Loucy (cell line): ENCODE measurements around the gene SGMS1.

Source experiments
- H2AFZ ChIP-seq: fragments of 200-600 bp; sonication (generic); 2 replicates; pipeline ENCODE4 v1.6.0; 2016; ENCODE audit warnings: antibody characterized with exemption, mild to moderate bottlenecking, low read length, moderate library complexity
- H3F3A ChIP-seq: fragments of 200-600 bp; 2 replicates; pipeline ENCODE4 v1.6.0; 2016; ENCODE audit warnings: antibody characterized with exemption, low read depth, mild to moderate bottlenecking
- H3K27me3 ChIP-seq: fragments of 200-600 bp; sonication (generic); 2 replicates; pipeline ENCODE4 v1.6.1; 2014; ENCODE audit warnings: low read length, mild to moderate bottlenecking; ENCODE audit not compliant: insufficient read depth, poor library complexity, severe bottlenecking
- H3K36me3 ChIP-seq: fragments of 200-600 bp; sonication (generic); 2 replicates; pipeline ENCODE4 v1.6.1; 2016; ENCODE audit warnings: low read length; ENCODE audit not compliant: insufficient read depth
- H3K4me1 ChIP-seq: fragments of 200-600 bp; sonication (generic); 2 replicates; pipeline ENCODE4 v1.5.1; 2014; ENCODE audit warnings: low read length, mild to moderate bottlenecking; ENCODE audit not compliant: insufficient read depth, poor library complexity, severe bottlenecking
- H3K4me2 ChIP-seq: fragments of 200-600 bp; sonication (generic); 2 replicates; pipeline ENCODE4 v1.6.0; 2014; ENCODE audit warnings: antibody characterized with exemption, low read length, low read depth, mild to moderate bottlenecking; ENCODE audit not compliant: poor library complexity, severe bottlenecking
- H3K4me3 ChIP-seq: fragments of 200-600 bp; sonication (generic); 2 replicates; pipeline ENCODE4 v1.5.1; 2014; ENCODE audit warnings: low read length, mild to moderate bottlenecking, mixed read lengths; ENCODE audit not compliant: poor library complexity, severe bottlenecking
- H3K79me2 ChIP-seq: fragments of 200-600 bp; sonication (generic); 2 replicates; pipeline ENCODE4 v1.6.1; 2014; ENCODE audit warnings: low read length; ENCODE audit not compliant: insufficient read depth
- H3K9ac ChIP-seq: fragments of 200-600 bp; sonication (generic); 2 replicates; pipeline ENCODE4 v1.6.0; 2014; ENCODE audit warnings: mild to moderate bottlenecking, low read depth, low read length, moderate library complexity; ENCODE audit not compliant: poor library complexity, severe bottlenecking
- H3K9me2 ChIP-seq: fragments of 200-600 bp; sonication (generic); replicated peaks from 2 replicates; pipeline ENCODE4 v1.6.1; 2016; ENCODE audit warnings: low read depth, low read length, mixed read lengths
- H3K9me3 ChIP-seq: fragments of 200-600 bp; sonication (generic); 2 replicates; pipeline ENCODE4 v1.6.1; 2014; ENCODE audit warnings: mild to moderate bottlenecking, antibody characterized with exemption, low read length, low read depth; ENCODE audit not compliant: insufficient read depth
- H4K20me1 ChIP-seq: fragments of 200-600 bp; sonication (generic); 2 replicates; pipeline ENCODE4 v1.6.0; 2014; ENCODE audit warnings: antibody characterized with exemption, low read length, mild to moderate bottlenecking; ENCODE audit not compliant: insufficient read depth, poor library complexity, severe bottlenecking
- EZH2phosphoT487 ChIP-seq: fragments of 200-600 bp; IDR thresholded peaks from 2 replicates; pipeline ENCODE4 v1.6.1; 2018; ENCODE audit warnings: antibody characterized with exemption, mild to moderate bottlenecking, moderate library complexity, borderline replicate concordance
- TF ChIP-seq, protein P1 (sequence below): fragments of 200-600 bp; sonication (generic); conservative IDR thresholded peaks from 2 replicates; pipeline ENCODE4 v1.5.1; 2014; ENCODE audit warnings: mild to moderate bottlenecking, antibody characterized with exemption, low read length

SGMS1 gene

DNA sequence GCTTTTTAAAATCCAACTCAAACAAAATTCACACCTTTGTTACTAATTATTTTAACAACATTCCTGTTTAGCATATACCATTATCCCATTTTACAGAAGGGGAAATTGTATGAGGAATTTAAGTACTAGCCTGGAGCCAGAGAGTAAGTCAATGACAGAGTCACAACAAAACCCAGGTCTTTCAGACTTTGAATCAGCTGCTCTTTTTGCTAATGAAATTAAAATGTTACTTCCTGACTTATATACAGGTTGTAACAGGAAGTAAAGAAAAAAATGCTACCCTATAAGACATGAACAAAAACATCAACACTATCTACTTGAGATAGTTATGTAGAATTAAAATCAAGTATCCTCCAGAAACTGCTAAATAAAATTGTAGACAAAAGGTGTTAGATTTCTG is 289.9 kb downstream of the SGMS1 start:
- no peaks in the 10 kb centered on the region for H3K27me3 ChIP-seq
- H3K4me3 ChIP-seq, result no peak overlapping the region
- no peaks in the 10 kb centered on the region for H3K79me2 ChIP-seq
- H3K4me1 ChIP-seq, result no peaks in the 10 kb centered on the region
- H3K4me2 ChIP-seq, result no peak overlapping the region
- no peak for TF ChIP-seq EZH2phosphoT487
- H3K9ac ChIP-seq, result no peak overlapping the region
- no peak overlapping the region for H2AFZ ChIP-seq
- no peaks in the 10 kb centered on the region for H3K36me3 ChIP-seq
- no peaks in the 10 kb centered on the region for H3K9me2 ChIP-seq
- no peaks in the 10 kb centered on the region for H3K9me3 ChIP-seq
- H4K20me1 ChIP-seq, result no peaks in the 10 kb centered on the region
- no peaks in the 10 kb centered on the region for H3F3A ChIP-seq

DNA sequence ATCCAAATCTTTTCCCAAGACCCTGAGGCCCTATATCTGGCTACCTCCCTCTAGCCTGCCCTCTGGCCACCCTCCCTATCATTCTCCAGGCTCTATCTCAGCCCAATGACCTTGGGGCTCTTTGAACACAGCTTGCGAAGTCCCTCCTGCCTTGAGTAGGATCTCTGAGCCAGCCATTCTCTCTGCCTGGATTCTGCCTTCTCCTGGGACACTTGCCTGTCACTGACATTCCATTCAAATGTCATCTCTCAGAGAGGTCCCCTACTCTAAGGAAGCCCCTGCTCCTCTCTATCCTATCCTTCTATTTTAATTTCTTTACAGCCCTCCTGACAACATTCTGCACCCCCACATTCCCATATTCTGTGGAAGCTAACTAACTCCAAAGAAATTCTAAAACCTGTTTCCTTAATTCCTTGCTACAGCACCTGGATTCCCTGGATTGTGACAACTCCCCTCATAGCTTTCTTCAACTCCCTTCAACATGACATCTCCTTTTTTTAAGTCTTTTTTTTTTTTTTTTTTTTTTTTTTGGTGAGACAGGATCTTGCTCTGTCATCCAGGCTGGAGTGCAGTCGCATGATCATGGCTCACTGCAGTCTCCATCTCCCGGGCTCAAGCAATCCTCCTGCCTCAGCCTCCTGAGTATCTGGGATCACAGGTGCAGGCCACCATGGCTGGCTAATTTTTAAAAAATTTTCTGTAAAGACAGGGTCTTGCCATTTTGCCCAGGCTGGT is 291.5 kb downstream of the SGMS1 start:
- H3F3A ChIP-seq, result no peaks in the 10 kb centered on the region
- H3K9ac ChIP-seq, result no peak overlapping the region
- no peaks in the 10 kb centered on the region for H3K9me2 ChIP-seq
- no peak overlapping the region for H3K4me2 ChIP-seq
- H3K27me3 ChIP-seq, result no peaks in the 10 kb centered on the region
- no peaks in the 10 kb centered on the region for H3K79me2 ChIP-seq
- TF ChIP-seq, protein P1, sequence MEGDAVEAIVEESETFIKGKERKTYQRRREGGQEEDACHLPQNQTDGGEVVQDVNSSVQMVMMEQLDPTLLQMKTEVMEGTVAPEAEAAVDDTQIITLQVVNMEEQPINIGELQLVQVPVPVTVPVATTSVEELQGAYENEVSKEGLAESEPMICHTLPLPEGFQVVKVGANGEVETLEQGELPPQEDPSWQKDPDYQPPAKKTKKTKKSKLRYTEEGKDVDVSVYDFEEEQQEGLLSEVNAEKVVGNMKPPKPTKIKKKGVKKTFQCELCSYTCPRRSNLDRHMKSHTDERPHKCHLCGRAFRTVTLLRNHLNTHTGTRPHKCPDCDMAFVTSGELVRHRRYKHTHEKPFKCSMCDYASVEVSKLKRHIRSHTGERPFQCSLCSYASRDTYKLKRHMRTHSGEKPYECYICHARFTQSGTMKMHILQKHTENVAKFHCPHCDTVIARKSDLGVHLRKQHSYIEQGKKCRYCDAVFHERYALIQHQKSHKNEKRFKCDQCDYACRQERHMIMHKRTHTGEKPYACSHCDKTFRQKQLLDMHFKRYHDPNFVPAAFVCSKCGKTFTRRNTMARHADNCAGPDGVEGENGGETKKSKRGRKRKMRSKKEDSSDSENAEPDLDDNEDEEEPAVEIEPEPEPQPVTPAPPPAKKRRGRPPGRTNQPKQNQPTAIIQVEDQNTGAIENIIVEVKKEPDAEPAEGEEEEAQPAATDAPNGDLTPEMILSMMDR, result no peak
- TF ChIP-seq EZH2phosphoT487, result no peak
- no peaks in the 10 kb centered on the region for H4K20me1 ChIP-seq
- H3K4me3 ChIP-seq, result no peak overlapping the region
- no peak overlapping the region for H2AFZ ChIP-seq
- no peaks in the 10 kb centered on the region for H3K4me1 ChIP-seq
- no peaks in the 10 kb centered on the region for H3K9me3 ChIP-seq
- no peaks in the 10 kb centered on the region for H3K36me3 ChIP-seq

DNA sequence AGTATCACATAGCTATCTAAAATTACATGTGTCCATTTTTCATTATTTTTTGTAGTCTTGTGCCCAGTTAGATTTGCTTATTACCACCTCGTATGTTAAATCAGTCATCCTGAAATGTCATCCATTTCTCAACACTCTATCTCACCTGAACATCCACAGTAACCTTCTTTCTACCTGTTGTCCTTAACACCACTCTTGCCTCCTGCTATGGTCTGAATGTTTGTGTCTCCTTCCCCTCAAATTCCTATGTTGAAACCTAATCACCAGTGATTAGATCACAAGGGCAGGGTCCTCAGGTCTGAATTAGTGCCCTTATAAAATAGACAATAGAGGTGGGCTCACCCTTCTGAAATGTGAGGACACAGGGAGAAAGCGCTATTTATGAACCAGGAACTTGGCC is 292.3 kb downstream of the SGMS1 start:
- Histone ChIP-seq H3K36me3 (no peaks in the 10 kb centered on the region), H3K79me2 (no peaks in the 10 kb centered on the region), H3K9me2 (no peaks in the 10 kb centered on the region)

More for the DNA sequence above, 292.3 kb downstream of the SGMS1 start:
- no peaks in the 10 kb centered on the region for H3K9me3 ChIP-seq
- H3F3A ChIP-seq, result no peaks in the 10 kb centered on the region
- no peaks in the 10 kb centered on the region for H3K4me1 ChIP-seq
- no peak overlapping the region for H3K9ac ChIP-seq
- no peak overlapping the region for H2AFZ ChIP-seq
- no peak overlapping the region for H3K4me2 ChIP-seq
- no peak overlapping the region for H3K4me3 ChIP-seq
- TF ChIP-seq EZH2phosphoT487, result no peak
- TF ChIP-seq, protein P1, result no peak
- H4K20me1 ChIP-seq, result no peaks in the 10 kb centered on the region
- H3K27me3 ChIP-seq, result no peaks in the 10 kb centered on the region
